ENCODE results near the gene SMIM9.

DNA sequence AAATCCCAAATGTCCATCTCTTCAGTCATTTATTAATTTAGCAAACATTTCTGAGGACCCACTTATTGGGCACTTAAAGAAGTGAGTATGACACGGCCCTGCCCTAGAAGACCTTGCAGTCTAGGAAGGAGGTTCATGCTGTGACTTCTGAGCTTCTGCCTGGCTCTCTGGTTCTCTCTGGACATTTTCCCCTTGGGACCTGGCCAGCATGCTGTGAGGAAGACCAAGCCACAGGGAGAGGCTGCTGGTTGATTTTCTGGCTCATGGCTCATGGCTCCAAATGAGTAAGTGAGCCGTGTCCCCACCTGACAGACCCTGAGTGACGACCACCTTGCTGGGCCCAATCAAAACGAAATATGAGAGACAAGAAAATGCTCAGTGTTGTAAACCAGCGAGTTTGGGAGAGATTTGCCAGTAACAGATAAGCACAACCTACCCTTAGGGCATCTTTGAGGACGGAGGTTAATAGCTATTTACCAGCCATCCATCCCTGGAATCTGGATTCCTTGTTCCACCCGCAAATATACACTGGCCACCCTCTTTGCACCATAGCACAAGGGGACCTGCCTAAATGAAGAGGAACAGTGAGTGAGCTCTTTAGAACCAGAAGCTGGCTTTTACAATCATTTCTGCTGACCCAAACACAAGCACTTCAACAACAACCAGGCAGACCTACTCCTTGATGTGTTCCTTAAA lies 30.1 kb downstream of the SMIM9 start:
- TF ChIP-seq, protein P1, sequence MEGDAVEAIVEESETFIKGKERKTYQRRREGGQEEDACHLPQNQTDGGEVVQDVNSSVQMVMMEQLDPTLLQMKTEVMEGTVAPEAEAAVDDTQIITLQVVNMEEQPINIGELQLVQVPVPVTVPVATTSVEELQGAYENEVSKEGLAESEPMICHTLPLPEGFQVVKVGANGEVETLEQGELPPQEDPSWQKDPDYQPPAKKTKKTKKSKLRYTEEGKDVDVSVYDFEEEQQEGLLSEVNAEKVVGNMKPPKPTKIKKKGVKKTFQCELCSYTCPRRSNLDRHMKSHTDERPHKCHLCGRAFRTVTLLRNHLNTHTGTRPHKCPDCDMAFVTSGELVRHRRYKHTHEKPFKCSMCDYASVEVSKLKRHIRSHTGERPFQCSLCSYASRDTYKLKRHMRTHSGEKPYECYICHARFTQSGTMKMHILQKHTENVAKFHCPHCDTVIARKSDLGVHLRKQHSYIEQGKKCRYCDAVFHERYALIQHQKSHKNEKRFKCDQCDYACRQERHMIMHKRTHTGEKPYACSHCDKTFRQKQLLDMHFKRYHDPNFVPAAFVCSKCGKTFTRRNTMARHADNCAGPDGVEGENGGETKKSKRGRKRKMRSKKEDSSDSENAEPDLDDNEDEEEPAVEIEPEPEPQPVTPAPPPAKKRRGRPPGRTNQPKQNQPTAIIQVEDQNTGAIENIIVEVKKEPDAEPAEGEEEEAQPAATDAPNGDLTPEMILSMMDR (IDR thresholded peaks at IDR 0.05): no peak
- no peak for TF ChIP-seq EZH2 (IDR thresholded peaks at IDR 0.05)
- TF ChIP-seq EZH2phosphoT487 (IDR thresholded peaks at IDR 0.05): no peak
